Thoracic aorta (tissue), 2 donors: ENCODE results near the gene UTP11. TPM values are rescaled to one million over a fixed set of nuclear protein-coding genes. Genes with fewer than 3 reads are reported as not detected.

ENCODE experiments used
- ATAC-seq: fragments of 150-250 bp; one replicate; pipeline ENCODE4 v1.8.0; 2017; ENCODE audit warnings: low read depth; ENCODE audit not compliant: insufficient number of reproducible peaks, low FRiP score
- DNase-seq: peaks from one replicate; pipeline ENCODE4 v3.0.0-alpha.2; 2020; ENCODE audit warnings: low spot score
- H3K27ac ChIP-seq, 2 donors: fragments of 200-600 bp; sonication (generic); 1 replicate in 1 of 2; 2 replicates in 1 of 2; pipeline ENCODE4 v1.5.1; 2016; ENCODE audit warnings: mild to moderate bottlenecking in 2 of 2, moderate library complexity in 2 of 2
- H3K27me3 ChIP-seq: fragments of 200-600 bp; sonication (generic); replicated peaks from 2 replicates; pipeline ENCODE4 v1.6.0; 2016; ENCODE audit warnings: mild to moderate bottlenecking; ENCODE audit not compliant: insufficient read depth
- H3K36me3 ChIP-seq: fragments of 200-600 bp; sonication (generic); one replicate; pipeline ENCODE4 v1.5.1; 2016
- H3K4me1 ChIP-seq, 2 donors: fragments of 200-600 bp; sonication (generic); 1 replicate in 1 of 2; 2 replicates in 1 of 2; pipeline versions ENCODE4 v1.5.1 to v1.6.0; 2016; ENCODE audit warnings: low read depth in 2 of 2, mild to moderate bottlenecking in 1 of 2; ENCODE audit not compliant: control insufficient read depth in 1 of 2
- H3K4me3 ChIP-seq: fragments of 200-600 bp; sonication (generic); 2 replicates; pipeline ENCODE4 v1.5.1; 2016; ENCODE audit warnings: mild to moderate bottlenecking
- H3K9me3 ChIP-seq: fragments of 200-600 bp; sonication (generic); 2 replicates; pipeline ENCODE4 v1.5.1; 2016
- CTCF ChIP-seq: fragments of 200-600 bp; sonication (generic); IDR thresholded peaks from one replicate; pipeline ENCODE4 v1.5.1; 2019; ENCODE audit warnings: antibody characterized with exemption
- total RNA-seq, 2 donors: library from RNA; depleted of rRNA; stranded (reverse); fragments of >200 nt; gene quantifications; one replicate each; pipeline versions ENCODE4 v1.1.0 to v1.2.3, GENCODE V29; 2016

UTP11 gene
- total RNA-seq, 2 donors from 2014 or later: 14.6 to 76.9 TPM

GRCh38 chr1:38018864-38019343 is 6.4 kb downstream of the UTP11 start:
- Histone ChIP-seq H3K4me1 (peaks cover 8 to 26% of the 10 kb centered on the region in 2 donors), H3K36me3 (peaks cover 54% of the 10 kb centered on the region), H3K4me3 (no peak overlapping the region), H3K27me3 (no peaks in the 10 kb centered on the region), H3K27ac (no peak overlapping the region), H3K9me3 (no peaks in the 10 kb centered on the region)
- DNase-seq (no peak), ATAC-seq (no peak)
- peak; percentile 29 for TF ChIP-seq CTCF

GRCh38 chr1:38020396-38020795 is 7.9 kb downstream of the UTP11 start:
- no peak overlapping the region for H3K4me3 ChIP-seq
- H3K9me3 ChIP-seq: no peaks in the 10 kb centered on the region
- H3K27ac ChIP-seq: no peak overlapping the region
- peaks cover 63% of the 10 kb centered on the region for H3K36me3 ChIP-seq
- no peak for ATAC-seq
- no peak for DNase-seq
- no peaks in the 10 kb centered on the region for H3K27me3 ChIP-seq
- TF ChIP-seq CTCF: no peak
- H3K4me1 ChIP-seq: peaks cover 0 to 11% of the 10 kb centered on the region in 2 donors

- H3K4me3 ChIP-seq: no peak overlapping the region
- H3K36me3 ChIP-seq: peaks cover 69% of the 10 kb centered on the region
- no peak for TF ChIP-seq CTCF
- DNase-seq (no peak), ATAC-seq (no peak)
- H3K4me1 ChIP-seq: no peaks in the 10 kb centered on the region
- no peak overlapping the region for H3K27ac ChIP-seq
- H3K27me3 ChIP-seq: no peaks in the 10 kb centered on the region
- H3K9me3 ChIP-seq: no peaks in the 10 kb centered on the region
These were observed 9.4 kb downstream of the UTP11 start for GRCh38 chr1:38021969-38022368.

- no peaks in the 10 kb centered on the region for H3K9me3 ChIP-seq
- no peaks in the 10 kb centered on the region for H3K4me1 ChIP-seq
- ATAC-seq (no peak), DNase-seq (no peak)
- no peak overlapping the region for H3K27ac ChIP-seq
- peaks cover 60% of the 10 kb centered on the region for H3K36me3 ChIP-seq
- TF ChIP-seq CTCF: no peak
- no peaks in the 10 kb centered on the region for H3K27me3 ChIP-seq
- no peak overlapping the region for H3K4me3 ChIP-seq
These were observed 10.3 kb downstream of the UTP11 start for GRCh38 chr1:38022810-38023209.

- no peak for TF ChIP-seq CTCF
- ATAC-seq (no peak), DNase-seq (no peak)
- Histone ChIP-seq H3K9me3 (no peaks in the 10 kb centered on the region), H3K4me1 (peaks cover 11 to 17% of the 10 kb centered on the region in 2 donors), H3K27ac (no peak overlapping the region), H3K36me3 (peaks cover 50% of the 10 kb centered on the region), H3K27me3 (no peaks in the 10 kb centered on the region), H3K4me3 (no peak overlapping the region)
These were observed 12.7 kb downstream of the UTP11 start for GRCh38 chr1:38025233-38025632.
